Measurements from ENCODE around the gene DISP2. TPM values are rescaled to one million over a fixed set of nuclear protein-coding genes. Genes with fewer than 3 reads are reported as not detected.

Gene DISP2
- total and polyA plus RNA-seq, 9 of the 15 experiments (the other 6 are each of a cell fraction or from before 2014, with no cell fraction given): 0.06 to 0.89 (median 0.15) TPM; not detected in 1

DNA sequence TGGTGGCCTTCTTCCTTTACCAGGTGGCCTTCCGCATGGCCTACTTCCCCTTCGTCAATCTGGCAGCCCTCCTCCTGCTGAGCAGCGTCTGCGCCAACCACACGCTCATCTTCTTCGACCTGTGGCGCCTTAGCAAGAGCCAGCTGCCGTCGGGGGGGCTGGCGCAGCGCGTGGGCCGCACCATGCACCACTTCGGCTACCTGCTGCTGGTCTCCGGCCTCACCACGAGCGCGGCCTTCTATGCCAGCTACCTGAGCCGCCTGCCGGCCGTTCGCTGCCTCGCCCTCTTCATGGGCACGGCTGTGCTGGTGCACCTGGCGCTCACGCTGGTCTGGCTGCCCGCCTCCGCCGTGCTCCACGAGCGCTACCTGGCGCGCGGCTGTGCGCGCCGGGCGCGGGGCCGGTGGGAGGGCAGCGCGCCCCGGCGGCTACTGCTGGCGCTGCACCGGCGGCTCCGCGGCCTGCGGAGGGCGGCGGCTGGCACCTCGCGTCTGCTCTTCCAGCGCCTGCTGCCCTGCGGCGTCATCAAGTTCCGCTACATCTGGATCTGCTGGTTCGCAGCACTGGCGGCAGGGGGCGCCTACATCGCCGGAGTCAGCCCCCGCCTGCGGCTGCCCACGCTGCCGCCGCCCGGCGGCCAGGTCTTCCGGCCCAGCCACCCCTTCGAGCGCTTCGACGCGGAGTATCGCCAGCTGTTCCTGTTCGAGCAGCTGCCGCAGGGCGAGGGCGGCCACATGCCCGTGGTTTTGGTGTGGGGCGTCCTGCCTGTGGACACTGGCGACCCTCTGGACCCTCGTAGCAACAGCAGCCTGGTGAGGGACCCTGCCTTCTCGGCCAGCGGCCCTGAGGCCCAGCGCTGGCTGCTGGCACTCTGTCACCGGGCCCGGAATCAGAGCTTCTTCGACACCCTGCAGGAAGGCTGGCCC is 9.9 kb downstream of the DISP2 start (continued):
- TF ChIP-seq, protein P1, sequence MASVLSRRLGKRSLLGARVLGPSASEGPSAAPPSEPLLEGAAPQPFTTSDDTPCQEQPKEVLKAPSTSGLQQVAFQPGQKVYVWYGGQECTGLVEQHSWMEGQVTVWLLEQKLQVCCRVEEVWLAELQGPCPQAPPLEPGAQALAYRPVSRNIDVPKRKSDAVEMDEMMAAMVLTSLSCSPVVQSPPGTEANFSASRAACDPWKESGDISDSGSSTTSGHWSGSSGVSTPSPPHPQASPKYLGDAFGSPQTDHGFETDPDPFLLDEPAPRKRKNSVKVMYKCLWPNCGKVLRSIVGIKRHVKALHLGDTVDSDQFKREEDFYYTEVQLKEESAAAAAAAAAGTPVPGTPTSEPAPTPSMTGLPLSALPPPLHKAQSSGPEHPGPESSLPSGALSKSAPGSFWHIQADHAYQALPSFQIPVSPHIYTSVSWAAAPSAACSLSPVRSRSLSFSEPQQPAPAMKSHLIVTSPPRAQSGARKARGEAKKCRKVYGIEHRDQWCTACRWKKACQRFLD (CRISPR knock-in tag; IDR thresholded peaks at IDR 0.05): peak; percentile 83; the same call in 1 of the 2 replicates
- TF ChIP-seq CTBP1 (IDR thresholded peaks at IDR 0.05; ENCODE audit: borderline replicate concordance) (peak; percentile 87; the same call in 1 of the 2 replicates), CBX8 (IDR thresholded peaks at IDR 0.05; ENCODE audit: borderline replicate concordance, extremely low read depth, low read depth, low read length, poor library complexity, severe bottlenecking) (no peak), SMC3 (conservative IDR thresholded peaks at IDR 0.05; ENCODE audit: insufficient read depth, low read depth, low read length) (peak; percentile 82), TARDBP (IDR thresholded peaks at IDR 0.05) (no peak; the same call in 1 of the 2 replicates), ZEB2 (IDR thresholded peaks at IDR 0.05) (no peak), EGR1 (conservative IDR thresholded peaks at IDR 0.05) (peak; percentile 96), SOX6 (IDR thresholded peaks at IDR 0.05) (0 out of 2 replicates have a peak, but pooled peaks have one; percentile 28), E2F3 (CRISPR knock-in tag; IDR thresholded peaks at IDR 0.05) (peak; percentile 48; the same call in 1 of the 2 replicates), ZNF511 (CRISPR knock-in tag; IDR thresholded peaks at IDR 0.05) (peak; percentile 90; the same call in 1 of the 2 replicates), YY1 (IDR thresholded peaks at IDR 0.05; ENCODE audit: borderline replicate concordance in 1 of 3, control insufficient read depth in 1 of 3, extremely low read depth in 1 of 3, insufficient read depth in 3 of 3, insufficient read length in 1 of 3, insufficient replicate concordance in 2 of 3, low read depth in 1 of 3, low read length in 2 of 3) (peak in 2 of 3 experiments; percentile 53 to 74), RB1 (IDR thresholded peaks at IDR 0.05; ENCODE audit: low read depth) (peak; percentile 93), KAT7 (CRISPR knock-in tag; IDR thresholded peaks at IDR 0.05; ENCODE audit: borderline replicate concordance) (peak; percentile 57; the same call in 1 of the 2 replicates), MEF2A (IDR thresholded peaks at IDR 0.05; ENCODE audit: control insufficient read depth, low read depth, low read length) (0 out of 2 replicates have a peak, but pooled peaks have one; percentile 16), PCBP1 (IDR thresholded peaks at IDR 0.05; ENCODE audit: low read depth, low read length, poor library complexity, severe bottlenecking) (peak; percentile 37), NEUROD1 (IDR thresholded peaks at IDR 0.05; ENCODE audit: borderline replicate concordance, low read depth, low read length, partially characterized antibody) (no peak), ZNF24 (IDR thresholded peaks at IDR 0.05) (no peak)
- TF ChIP-seq, protein P2, sequence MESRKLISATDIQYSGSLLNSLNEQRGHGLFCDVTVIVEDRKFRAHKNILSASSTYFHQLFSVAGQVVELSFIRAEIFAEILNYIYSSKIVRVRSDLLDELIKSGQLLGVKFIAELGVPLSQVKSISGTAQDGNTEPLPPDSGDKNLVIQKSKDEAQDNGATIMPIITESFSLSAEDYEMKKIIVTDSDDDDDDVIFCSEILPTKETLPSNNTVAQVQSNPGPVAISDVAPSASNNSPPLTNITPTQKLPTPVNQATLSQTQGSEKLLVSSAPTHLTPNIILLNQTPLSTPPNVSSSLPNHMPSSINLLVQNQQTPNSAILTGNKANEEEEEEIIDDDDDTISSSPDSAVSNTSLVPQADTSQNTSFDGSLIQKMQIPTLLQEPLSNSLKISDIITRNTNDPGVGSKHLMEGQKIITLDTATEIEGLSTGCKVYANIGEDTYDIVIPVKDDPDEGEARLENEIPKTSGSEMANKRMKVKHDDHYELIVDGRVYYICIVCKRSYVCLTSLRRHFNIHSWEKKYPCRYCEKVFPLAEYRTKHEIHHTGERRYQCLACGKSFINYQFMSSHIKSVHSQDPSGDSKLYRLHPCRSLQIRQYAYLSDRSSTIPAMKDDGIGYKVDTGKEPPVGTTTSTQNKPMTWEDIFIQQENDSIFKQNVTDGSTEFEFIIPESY (CRISPR knock-in tag; IDR thresholded peaks at IDR 0.05): peak; percentile 83

Data from K562 (cell line).